CD4-positive, alpha-beta T cell treated with Interleukin-10 for 1 hour (primary cell): Measurements from ENCODE around the gene UCMA.

ENCODE experiments used
- DNase-seq: peaks from one replicate; pipeline ENCODE4 v3.0.0-alpha.2; 2020

UCMA gene

DNA sequence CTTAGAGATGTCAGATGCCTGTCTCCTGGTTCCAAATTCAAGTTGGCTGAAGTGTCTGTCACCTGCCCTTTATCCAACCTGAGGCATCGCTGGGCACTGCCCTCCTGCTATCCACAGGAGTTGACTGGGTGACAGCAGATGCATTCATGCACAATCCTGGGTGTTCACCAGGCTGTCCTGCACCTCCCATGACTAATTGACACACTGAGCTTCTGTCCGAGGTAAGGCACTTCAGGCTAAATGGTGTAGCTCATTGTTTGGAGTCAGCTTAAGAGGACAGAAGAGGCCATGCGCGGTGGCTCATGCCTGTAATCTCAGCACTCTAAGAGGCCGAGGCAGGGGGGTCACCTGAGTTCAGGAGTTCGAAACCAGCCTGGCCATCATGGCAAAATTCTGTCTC is 2.4 kb downstream of the UCMA start:
- no peak for DNase-seq

DNA sequence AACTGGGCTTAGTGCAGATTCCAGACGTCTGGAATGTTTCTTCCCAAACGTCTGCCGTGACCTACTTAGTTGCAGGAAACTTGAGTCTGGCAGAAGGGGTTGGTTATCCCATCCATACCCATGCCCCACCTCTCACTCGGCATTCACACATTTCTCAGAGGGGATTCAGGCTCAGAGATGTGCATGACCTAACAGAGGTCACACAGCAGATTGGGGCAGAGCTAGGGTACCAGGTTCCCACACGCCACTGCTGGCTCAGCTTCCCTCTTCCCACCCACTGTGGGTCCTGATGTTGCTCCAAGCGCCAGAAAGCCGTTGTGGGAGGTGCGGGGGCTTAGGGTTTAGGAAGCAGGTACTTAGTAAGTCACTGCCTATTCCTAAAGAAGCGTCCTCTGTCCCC is 3.0 kb downstream of the UCMA start:
- DNase-seq, result no peak

DNA sequence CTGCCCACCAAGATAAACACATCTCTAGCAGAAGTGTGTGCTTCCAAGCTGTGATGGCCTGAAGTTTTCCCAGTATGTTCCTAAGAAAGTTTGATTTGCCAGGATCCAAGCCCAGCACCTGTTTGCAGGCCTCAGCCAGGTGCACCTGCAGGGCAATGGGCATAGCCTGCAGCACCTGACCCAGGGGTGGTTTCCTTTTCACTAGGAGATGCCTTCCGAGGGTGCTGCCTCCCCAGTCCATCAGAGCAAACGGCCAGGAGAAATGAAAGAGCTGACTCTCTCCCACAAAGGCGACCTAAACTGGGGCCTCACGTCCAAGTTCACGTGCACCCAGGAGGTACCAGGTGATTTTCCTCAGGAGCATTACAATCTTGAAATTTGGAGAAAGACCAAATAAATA is 7.1 kb downstream of the UCMA start:
- DNase-seq, result no peak

DNA sequence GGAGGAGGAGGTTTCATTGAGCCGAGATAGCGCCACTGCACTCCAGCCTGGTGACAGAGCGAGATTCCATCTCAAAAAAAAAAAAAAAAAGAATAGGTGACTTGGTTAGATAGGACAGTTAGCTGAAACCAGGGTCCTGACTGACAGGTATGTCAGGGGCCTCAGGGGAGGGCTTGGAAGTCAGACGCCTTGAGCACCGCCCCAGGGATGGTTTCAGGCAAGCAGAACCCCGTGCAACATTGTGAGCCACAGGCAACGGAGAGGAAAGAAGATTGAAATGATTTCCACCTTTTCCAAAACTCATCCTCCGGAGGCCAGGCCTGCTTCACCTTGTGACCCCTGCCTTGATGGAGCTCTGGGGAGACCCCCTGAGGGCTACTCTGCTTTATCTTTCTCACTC is 8.6 kb downstream of the UCMA start:
- no peak for DNase-seq

DNA sequence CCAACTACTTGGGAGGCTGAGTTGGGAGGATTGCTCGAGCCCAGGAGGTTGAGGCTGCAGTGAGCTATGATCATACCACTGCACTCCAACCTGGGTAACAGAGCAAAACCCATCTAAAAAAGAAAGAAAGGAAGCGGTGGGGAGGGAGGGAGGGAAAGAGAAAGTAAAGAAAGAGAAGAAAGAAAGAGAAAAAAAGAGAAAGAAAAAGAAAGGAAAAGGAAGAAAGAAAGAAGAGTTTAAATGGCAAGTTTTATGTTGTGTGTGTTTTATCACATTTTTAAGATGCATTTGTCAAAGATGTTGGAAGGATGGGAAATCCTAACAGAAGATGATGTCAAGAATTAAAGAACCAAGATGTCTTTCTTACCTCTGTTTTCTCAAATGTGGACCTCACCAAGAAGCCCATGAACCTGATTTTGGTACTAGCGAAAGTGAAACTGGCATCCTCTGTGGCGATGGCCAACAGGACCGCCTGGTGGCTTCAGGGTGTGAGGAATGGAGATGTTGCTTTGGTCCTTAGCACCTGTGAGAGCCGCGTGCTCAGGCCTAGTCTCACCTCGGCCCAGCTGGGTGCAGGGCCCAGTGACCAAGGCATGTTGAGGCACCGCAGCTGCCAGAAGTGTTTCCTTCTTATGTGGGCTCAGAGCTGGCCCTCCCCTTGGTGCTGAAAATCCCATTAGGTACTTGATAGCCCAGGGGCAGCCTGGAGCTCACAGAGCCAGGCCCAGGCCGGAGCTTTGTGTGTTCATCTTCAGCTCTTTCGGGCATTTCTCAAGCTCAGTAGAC is 9.8 kb downstream of the UCMA start:
- no peak for DNase-seq

DNA sequence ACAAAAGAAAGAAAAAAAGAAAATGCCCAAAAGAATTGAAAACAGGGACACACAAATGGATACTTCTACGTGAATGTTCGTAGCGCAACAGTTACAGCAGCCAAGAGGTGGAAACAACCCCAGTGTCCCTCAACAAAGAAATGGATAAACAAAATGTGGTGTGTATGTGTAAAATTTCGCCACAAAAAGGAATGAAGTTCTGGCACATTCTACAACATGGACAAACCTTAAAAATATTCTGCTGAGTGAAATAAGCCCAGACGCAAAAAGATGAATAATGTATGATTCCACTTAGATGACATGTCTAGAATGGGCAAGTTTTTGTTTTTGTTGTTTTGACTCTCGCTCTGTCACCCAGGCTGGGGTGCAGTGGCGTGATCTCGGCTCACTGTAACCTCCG is 10.9 kb downstream of the UCMA start:
- no peak for DNase-seq

DNA sequence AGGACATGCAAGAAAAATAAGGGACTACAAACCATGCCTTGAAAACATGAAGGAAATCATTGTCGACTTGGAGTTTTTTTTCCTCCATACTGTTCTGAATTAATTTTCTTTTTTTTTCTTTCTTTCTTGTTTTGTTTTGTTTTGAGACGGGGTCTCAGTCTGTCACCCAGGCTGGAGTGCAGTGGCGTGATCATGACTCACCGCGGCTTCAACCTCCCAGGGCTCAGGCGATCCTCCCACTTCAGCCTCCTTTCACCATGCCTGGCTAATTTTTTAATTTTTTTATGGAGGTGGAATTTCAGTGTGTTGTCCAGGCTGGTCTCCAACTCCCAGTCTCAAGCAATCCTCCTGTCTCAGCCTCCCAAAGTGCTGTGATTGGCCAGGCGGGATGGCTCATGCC is 11.6 kb downstream of the UCMA start:
- no peak for DNase-seq

DNA sequence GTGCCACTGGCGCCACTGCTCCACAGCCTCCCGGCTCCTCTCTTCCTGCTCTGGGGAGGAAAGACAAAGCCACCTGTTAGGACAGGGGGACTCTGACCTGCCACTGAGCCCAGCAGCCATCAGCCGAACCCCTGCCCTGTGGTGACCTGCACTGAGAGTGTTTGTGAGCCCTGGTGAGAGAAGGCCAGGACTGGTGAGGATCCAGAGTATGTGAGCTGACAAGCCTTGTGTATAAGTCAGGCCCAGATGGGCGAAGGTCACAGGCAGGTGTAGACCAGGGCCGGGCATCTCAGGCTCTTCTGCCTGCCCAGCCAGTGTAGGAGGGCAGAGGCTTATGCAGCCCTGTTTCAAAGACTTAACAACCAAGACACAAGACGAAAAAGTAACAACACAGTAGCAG is 12.0 kb downstream of the UCMA start:
- no peak for DNase-seq

DNA sequence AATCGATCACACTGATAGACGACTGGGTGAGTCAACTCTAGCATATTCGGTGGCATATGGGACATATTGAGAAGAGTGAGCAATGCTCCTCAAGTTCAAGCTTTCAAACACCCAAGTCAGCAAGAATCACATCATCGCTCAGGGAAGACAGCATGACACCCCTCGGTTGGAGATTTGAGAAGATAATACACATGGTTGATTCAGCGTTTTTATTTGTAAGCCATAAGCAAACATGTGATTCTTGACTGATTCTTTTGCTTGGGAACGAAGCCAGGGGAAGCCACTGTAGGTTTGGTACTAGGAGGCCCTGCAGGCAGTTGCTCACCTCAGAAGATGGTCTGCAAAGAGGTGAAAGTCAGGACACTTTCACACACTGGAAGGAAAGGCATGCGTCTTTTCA is 12.6 kb downstream of the UCMA start:
- DNase-seq, result no peak

DNA sequence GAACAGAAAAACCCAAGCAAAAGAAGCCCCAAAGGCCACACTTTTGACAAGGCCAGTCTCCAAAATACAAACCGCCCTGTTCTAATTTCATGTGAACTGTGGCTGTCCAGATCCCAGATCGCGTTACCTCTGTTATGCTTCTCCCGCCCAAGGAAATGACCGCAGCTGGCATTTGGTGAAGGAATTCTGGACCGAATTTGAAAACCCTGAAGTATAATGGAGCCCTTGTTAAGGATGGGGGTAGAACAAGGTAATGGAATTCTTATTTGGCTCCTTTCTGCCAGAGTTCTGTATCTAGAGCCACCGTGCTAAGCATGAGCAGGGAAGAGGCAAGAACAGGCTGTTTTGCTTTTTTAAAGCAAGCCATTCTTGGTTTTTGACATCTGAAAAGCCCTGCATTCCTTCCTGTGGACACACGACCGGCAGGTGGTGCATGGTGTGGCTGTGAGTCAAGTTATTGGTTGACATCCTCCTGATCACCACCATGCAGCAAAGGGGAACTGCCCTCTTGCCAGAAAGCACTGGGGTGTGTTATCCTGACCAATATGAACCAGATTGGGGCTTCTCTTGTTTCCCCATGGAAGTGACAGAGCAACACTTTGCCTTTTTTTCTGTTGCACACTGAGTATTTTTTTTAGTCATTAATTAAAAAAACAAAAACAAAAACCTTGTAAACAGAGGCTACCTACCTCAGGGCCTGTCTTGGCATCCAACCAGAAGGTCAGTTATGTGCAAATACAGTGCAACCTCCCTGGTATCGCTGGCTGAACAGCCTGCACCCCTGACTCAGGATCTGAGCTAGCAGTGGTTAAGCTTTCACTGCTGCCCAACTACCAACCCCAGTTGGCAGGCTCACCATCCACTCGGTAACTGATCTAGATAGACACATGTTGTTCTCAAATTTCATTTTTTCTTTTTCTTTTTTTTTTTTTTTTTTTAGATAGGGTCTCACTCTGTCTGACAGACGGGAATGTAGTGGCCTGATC is 14.2 kb downstream of the UCMA start:
- no peak for DNase-seq

DNA sequence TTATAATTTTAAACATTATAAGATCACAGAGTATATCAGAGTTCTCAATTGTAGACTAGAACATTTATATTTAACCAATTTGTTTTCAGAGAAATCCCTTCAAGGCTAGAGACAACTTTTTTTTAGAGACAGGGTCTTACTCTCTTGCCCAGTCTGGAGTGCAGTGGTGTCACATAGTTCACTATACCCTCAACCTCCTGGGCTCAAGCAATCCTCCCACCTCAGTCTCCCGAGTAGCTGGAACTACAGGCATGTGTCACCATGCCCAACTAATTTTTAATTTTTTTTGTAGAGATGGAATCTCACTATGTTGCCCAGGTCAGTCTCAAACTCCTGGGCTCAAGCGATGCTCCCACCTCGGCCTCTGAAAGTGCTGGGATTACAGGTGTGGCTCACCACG is 15.3 kb downstream of the UCMA start:
- no peak for DNase-seq

DNA sequence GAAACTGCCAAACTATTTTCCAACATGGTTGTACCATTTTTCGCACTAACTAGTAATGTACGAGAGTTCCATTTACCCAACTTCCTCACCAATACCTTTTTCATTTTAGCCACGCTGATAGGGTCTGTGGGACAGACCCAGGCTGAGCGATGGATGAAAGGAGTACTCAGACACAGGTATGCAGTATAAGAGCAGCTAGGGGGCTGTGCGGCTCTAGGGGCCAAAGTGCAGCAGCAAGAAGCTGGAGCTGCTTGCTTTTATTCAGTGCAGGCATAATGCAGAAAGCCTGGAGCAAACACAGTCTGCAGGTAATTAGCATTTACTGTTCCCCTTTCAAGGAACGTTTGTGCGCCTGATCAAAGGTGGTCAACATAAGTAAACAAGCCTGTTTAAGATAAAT is 21.0 kb downstream of the UCMA start:
- DNase-seq, result no peak

DNA sequence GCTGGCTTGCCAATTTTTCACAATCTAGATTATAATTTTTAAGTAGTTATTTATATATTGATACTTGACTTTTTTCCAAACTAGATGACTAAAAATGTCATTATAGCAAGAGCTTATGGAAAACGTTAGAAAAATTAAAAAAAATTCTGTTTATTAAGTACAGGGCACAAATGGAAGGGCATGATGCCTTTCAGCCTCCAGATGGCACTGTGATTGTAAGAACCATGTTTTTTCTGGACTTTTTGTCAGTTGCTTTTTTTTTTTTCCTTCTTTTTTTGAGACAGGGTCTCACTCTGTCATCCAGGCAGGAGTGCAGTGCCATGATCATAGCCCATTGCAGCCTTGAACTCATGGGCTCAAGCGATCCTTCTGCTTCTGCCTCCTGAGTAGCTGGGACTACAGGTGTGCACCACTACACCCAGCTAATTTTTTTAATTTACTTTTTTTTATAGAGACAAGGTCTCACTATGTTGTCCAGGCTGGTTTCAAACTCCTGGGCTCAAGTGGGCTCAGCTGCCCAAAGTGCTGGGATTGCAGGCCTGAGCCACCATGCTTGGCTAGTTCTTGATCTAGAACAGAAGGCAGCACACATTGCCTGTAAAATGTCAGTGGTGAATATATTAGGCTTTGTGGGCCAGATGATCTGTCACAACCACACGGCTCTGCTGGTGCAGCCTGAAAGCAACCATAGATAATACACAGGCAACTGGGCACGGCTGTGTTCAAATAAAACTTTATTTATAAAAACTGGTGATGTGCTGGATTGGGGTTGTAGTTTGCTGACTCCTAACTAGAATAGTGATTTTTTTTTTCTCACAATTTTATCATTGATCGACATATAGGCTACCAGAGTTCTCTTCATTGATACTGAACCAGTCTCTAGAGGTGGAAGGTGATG is 27.4 kb downstream of the UCMA start:
- DNase-seq, result no peak

DNA sequence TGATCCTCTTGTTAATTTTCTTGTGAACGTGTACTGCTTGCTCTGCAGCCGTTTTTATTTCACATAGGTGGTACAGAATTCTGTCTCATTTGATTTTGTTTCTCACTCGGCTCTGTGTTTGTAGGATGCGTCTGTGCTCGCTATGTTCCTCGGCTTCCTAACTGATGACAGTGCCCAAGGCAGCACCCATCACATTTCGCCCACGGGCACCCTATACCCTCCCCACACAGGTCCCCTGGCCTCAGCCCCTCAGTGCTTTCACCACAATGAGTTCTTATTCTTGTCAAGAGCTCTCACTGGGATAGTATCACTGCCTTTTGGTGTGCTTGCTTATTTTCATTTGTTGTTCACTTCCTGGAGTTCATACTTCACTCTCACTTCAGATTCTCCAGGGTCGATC is 28.1 kb downstream of the UCMA start:
- DNase-seq, result no peak

DNA sequence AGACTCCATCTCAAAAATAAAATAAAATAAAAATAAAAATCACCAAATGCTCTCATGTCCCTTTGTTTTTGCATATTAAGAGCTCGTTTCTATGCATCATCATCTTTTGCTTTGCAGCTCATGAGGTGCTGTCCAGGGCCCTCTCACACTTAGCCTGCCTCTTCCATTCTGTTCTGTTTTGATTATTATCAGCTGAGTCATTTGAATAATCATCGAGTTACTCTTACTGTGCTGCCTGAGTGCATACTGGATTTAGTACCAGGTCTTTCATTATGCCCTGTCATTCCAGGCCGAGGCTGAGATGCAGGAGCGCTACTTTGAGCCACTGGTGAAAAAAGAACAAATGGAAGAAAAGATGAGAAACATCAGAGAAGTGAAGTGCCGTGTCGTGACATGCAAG is 33.0 kb downstream of the UCMA start:
- DNase-seq, result no peak

DNA sequence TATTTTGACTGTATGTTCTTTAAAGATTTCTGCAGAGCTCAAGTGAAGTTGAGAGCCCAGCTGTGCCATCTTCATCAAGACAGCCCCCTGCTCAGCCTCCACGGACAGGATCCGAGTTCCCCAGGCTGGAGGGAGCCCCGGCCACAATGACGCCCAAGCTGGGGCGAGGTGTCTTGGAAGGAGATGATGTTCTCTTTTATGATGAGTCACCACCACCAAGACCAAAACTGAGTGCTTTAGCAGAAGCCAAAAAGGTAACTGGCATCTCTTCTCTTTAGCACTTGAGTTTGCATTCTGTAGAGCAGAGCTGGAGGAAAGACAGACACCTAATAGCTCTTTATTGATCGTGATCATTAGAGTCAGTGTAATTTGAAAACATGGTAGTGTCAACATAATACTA is 39.2 kb downstream of the UCMA start:
- DNase-seq, result no peak

DNA sequence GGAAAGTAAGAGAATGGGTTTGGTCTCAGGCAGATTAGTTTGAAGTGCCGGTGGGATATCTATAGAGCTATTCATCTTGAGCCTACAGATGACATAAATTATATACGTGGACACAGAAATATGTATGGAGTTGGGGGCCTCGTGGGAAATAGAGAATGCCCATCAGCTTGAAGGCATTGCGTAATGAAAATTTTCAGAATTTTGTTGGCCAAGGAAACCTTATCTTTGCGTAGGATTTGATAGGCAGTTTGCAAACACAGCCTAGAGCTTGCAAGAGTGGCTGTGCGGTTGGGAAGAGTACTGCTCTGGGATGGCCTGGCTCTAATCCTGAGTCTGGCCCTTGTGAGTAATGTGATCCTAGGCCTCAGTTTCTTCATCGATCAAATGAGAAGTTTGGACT is 40.5 kb downstream of the UCMA start:
- DNase-seq, result no peak

DNA sequence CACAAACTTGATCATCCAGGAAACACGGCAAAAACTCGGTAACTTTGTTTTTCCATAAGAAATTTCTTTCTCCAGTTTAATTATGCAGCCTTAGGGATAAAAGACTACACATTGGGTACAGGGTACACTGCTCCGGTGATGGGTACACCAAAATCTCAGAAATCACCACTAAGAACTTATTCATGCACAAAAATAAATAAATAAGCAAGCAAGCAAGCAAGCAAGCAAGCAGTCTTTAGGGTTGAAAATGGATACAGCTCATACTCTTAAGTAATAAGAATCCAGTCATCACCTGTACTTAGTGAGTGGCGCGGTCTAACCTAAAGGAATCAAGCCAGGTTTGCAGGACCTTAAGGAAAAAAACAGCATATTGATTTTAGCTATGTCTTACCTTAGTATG is 42.8 kb downstream of the UCMA start:
- no peak for DNase-seq

DNA sequence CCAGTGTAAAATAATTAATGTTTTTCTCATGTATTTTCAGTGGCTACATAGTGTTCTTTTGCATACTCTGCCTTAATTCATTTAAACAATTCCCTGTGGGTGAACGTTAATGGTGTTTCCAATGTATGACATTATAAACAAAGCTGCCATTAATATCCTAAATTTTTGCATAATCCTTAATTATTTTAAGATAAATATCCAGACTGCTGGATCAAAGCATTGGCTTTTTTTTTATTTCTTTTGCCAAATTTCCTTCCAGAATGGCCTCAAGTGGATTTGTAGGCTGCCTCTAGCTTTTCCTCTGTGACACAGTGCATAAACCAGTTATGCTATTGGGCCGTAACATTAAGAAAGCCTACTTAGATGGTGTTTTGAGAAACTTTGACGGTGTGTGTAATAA is 43.4 kb downstream of the UCMA start:
- DNase-seq, result no peak

DNA sequence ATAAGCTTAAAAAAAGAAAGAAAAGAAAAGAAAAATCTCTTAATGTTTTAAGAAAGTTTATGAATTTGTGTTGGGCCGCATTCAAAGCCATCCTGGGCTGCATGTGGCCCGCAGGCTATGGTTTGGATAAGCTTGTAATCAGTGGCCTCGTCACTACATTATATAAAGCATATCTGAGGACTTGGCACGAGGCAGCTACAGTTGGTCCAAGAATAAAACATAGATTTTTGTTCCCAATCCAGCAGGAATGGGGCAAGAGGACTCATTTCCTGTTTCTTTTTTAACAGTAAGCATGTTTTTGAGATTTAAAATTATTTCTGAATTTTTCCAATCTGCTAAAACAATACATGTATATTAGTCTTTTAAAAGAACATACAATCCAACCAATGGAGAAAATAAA is 44.2 kb downstream of the UCMA start:
- no peak for DNase-seq

DNA sequence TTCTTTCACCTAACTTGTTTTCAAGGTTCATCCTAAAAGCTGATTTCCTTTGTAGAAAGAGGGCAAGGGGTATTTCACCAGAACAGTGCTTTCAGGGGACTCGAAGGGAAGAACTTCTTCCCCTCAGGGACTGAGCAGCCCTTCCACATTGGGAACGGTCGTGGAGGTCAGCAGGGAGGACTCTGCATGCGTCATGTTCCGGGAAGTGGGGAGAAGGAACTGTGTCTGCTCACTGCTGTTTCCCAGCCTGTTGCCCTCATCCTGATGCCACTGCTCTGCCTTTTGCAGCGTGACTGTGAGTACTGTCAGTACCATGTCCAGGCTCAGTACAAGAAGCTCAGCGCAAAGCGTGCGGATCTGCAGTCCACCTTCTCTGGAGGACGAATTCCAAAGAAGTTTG is 45.6 kb downstream of the UCMA start:
- no peak for DNase-seq

DNA sequence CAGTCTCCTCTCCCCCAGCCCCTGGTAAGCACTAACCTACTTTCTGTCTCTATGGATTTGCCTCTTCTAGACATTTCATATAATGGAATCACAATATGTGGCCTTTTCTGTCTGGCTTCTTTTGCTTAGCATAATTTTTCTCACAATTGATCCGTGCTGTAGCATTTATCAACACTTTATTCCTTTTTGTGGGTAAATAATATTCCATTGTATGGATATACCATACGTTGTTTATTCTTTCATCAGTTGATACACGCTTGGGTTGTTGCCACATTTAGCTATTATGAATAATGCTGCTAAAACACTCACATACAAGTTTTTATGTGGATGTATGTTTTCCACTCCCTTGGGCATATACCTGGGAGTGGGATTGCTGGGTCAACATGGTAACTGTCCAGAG is 47.0 kb downstream of the UCMA start:
- DNase-seq, result no peak
